HepG2 (cell line): ENCODE measurements around the gene KDM1B. TPM values are rescaled to one million over a fixed set of nuclear protein-coding genes. Genes with fewer than 3 reads are reported as not detected.

Experiments
- ATAC-seq: fragments of 200-7000 bp; cut with Tn5 transposase; 3 replicates; pipeline ENCODE4 v1.9.1; 2020; ENCODE audit warnings: mild to moderate bottlenecking, moderate library complexity
- BruUV-seq: library from RNA; stranded (reverse); fragments of 400-500 nt; replicated peaks from 2 replicates; lab custom pipeline; 2021; lab: Mats Ljungman, UMichigan
- CTCF ChIA-PET: fragments of 300-600 bp; formaldehyde crosslinking; extraction: SDS; loops from one replicate; lab custom pipeline; 2021; ENCODE audit warnings: low total read pairs, inconsistent platforms, low intra/inter-chr PET ratio; lab: Yijun Ruan, JAX
- POLR2A ChIA-PET: fragments of 350-600 bp; sonication (Branson Sonifier 250); formaldehyde crosslinking; loops from one replicate; lab custom pipeline; 2020; ENCODE audit warnings: antibody characterized with exemption, inconsistent platforms; lab: Yijun Ruan, JAX
- DNase-seq: peaks from one replicate; pipeline ENCODE4 v3.0.0-alpha.2; 2015; ENCODE audit warnings: low spot score
- FAIRE-seq: peaks from 3 replicates; lab custom pipeline; 2011; peaks lifted over from hg19 to GRCh38; lab: Jason Lieb, UNC
- H2AFZ ChIP-seq: one replicate; pipeline ENCODE4 v1.6.1; 2011; ENCODE audit warnings: low read length, inconsistent platforms
- H3K27ac ChIP-seq: fragments of 300-600 bp; 3 replicates; pipeline ENCODE4 v1.8.0; 2011; ENCODE audit warnings: mixed run types, mild to moderate bottlenecking, mixed read lengths, low read length, inconsistent platforms; ENCODE audit not compliant: insufficient read depth; ENCODE audit errors: extremely low read length
- H3K27me3 ChIP-seq, 2 experiments: fragments of 200-600 bp in 1 of 2; 2 replicates in 1 of 2; 3 replicates in 1 of 2; pipeline versions ENCODE4 v1.6.0 to v1.8.0; 2011; ENCODE audit warnings: low read length in 2 of 2, mild to moderate bottlenecking in 2 of 2, moderate library complexity in 2 of 2, inconsistent platforms in 1 of 2; ENCODE audit not compliant: insufficient read depth in 2 of 2, control insufficient read depth in 1 of 2
- H3K36me3 ChIP-seq, 2 experiments: fragments of 200-600 bp in 1 of 2; replicated peaks in 1 of 2; 2 replicates in 1 of 2; 3 replicates in 1 of 2; pipeline versions ENCODE4 v1.5.1 to v1.8.0; 2011; ENCODE audit warnings: low read length in 2 of 2, inconsistent platforms in 1 of 2; ENCODE audit not compliant: insufficient read depth in 2 of 2, control insufficient read depth in 1 of 2
- H3K4me1 ChIP-seq: 2 replicates; pipeline ENCODE4 v1.5.1; 2012; ENCODE audit warnings: low read length, inconsistent platforms; ENCODE audit not compliant: insufficient read depth
- H3K4me2 ChIP-seq: 2 replicates; pipeline ENCODE4 v1.6.0; 2011; ENCODE audit warnings: low read depth, low read length, inconsistent platforms
- H3K4me3 ChIP-seq, 3 experiments: fragments of 200-600 bp in 1 of 3; sonication (generic), shearing (Covaris generic) in 1 of 3; replicated peaks in 1 of 3; 2 replicates each; pipeline ENCODE4 v1.5.1; 2011 to 2016; ENCODE audit warnings: low read length in 3 of 3, inconsistent platforms in 2 of 3, low read depth in 2 of 3, mild to moderate bottlenecking in 2 of 3, control low read depth in 1 of 3, mixed read lengths in 1 of 3; ENCODE audit not compliant: insufficient read depth in 1 of 3
- H3K79me2 ChIP-seq: one replicate; pipeline ENCODE4 v1.6.1; 2011; ENCODE audit warnings: low read length, inconsistent platforms; ENCODE audit not compliant: insufficient read depth
- H3K9ac ChIP-seq: 2 replicates; pipeline ENCODE4 v1.6.0; 2011; ENCODE audit warnings: mild to moderate bottlenecking, low read depth, low read length, inconsistent platforms; ENCODE audit not compliant: insufficient read depth
- H3K9me3 ChIP-seq: 2 replicates; pipeline ENCODE4 v1.5.1; 2012; ENCODE audit warnings: mild to moderate bottlenecking, low read length
- H4K20me1 ChIP-seq: 2 replicates; pipeline ENCODE4 v1.6.0; 2011; ENCODE audit warnings: inconsistent platforms, mild to moderate bottlenecking, low read length, moderate library complexity; ENCODE audit not compliant: insufficient read depth
- ADNP ChIP-seq: sonication (generic); formaldehyde crosslinking; IDR thresholded peaks from 2 replicates; pipeline ENCODE4 v1.4.0; 2020; ENCODE audit warnings: missing genetic modification reagents
- CBX1 ChIP-seq: IDR thresholded peaks from one replicate; pipeline ENCODE4 v1.6.1; 2016; ENCODE audit warnings: antibody characterized with exemption, low read depth
- KDM5B ChIP-seq: sonication (generic); formaldehyde crosslinking; IDR thresholded peaks from 2 replicates; pipeline ENCODE4 v1.4.0; 2020; ENCODE audit warnings: missing genetic modification reagents, mild to moderate bottlenecking, borderline replicate concordance
- MAZ ChIP-seq, 2 experiments: sonication (generic) in 1 of 2; formaldehyde crosslinking in 1 of 2; IDR thresholded peaks; 2 replicates each; pipeline versions ENCODE4 v1.5.0 to v1.6.1; 2012 to 2020; ENCODE audit warnings: low read depth in 2 of 2, mild to moderate bottlenecking in 2 of 2, borderline replicate concordance in 1 of 2, improper control_type of control experiment in 1 of 2, low read length in 1 of 2, missing genetic modification reagents in 1 of 2, moderate library complexity in 1 of 2
- RXRA ChIP-seq: sonication (generic); formaldehyde crosslinking; IDR thresholded peaks from 2 replicates; pipeline ENCODE4 v1.5.1; 2020; ENCODE audit warnings: missing genetic modification reagents
- TBL1XR1 ChIP-seq: fragments of 150-350 bp; IDR thresholded peaks from 2 replicates; pipeline ENCODE4 v1.6.1; 2014; ENCODE audit warnings: borderline replicate concordance, low read length; ENCODE audit not compliant: partially characterized antibody
- ZNF337 ChIP-seq: sonication (generic); formaldehyde crosslinking; IDR thresholded peaks from 2 replicates; pipeline ENCODE4 v1.5.1; 2020; ENCODE audit warnings: missing genetic modification reagents, low read depth, mild to moderate bottlenecking, borderline replicate concordance
- ZNF546 ChIP-seq: sonication (generic); formaldehyde crosslinking; conservative IDR thresholded peaks from 2 replicates; pipeline ENCODE4 v1.8.1; 2023; ENCODE audit warnings: mild to moderate bottlenecking, missing genetic modification reagents
- WGBS: methylation state at CpG from one replicate; pipeline ENCODE4 v1.1.6; 2017; ENCODE audit warnings: low lambda C conversion rate; 5-methylcytosine and 5-hydroxymethylcytosine counted together
- in situ Hi-C: cut with HindIII; loops from 2 replicates; pipeline ENCODE4 v1.10.0; 2017; ENCODE audit warnings: low pct_unique_long_range_greater_than_20kb; ENCODE audit not compliant: extremely low pct_ligation_motif_present
- intact Hi-C: fragments of 100-400 bp; cut with micrococcal nuclease; formaldehyde crosslinking; loops from one replicate; pipeline ENCODE4 v1.10.0; 2022; ENCODE audit not compliant: unreplicated experiment
- polyA plus RNA-seq, 8 experiments: library from polyadenylated mRNA; depleted of rRNA in 3 of 8; stranded (reverse) in 7 of 8; unstranded in 1 of 8; fragments of >200 nt; fragmentation: Illumina TruSeq in 4 of 8; extraction: Trizol in 4 of 8; gene quantifications; 2 replicates each; pipeline versions ENCODE4 v1.2.1 to v1.2.3, GENCODE V29; 2011 to 2016; ENCODE audit warnings: low read depth in 4 of 8, missing spikeins in 1 of 8, mixed read lengths in 1 of 8; ENCODE audit not compliant: insufficient read depth in 1 of 8
- total RNA-seq, 5 experiments: library from RNA; depleted of rRNA; stranded (reverse); fragments of >200 nt; fragmentation: Illumina TruSeq; extraction: Trizol; gene quantifications; 2 replicates each; pipeline ENCODE4 v1.2.3, GENCODE V29; 2016; ENCODE audit warnings: low read depth in 1 of 5
- TF ChIP-seq, protein P1 (sequence below): sonication (generic); formaldehyde crosslinking; IDR thresholded peaks from 2 replicates; pipeline ENCODE4 v1.5.0; 2020; ENCODE audit warnings: missing genetic modification reagents, mild to moderate bottlenecking, borderline replicate concordance
- TF ChIP-seq, protein P2 (sequence below): sonication (generic); formaldehyde crosslinking; IDR thresholded peaks from 2 replicates; pipeline ENCODE4 v1.5.1; 2020; ENCODE audit warnings: missing genetic modification reagents, mild to moderate bottlenecking, borderline replicate concordance
- TF ChIP-seq, protein P3 (sequence below): sonication (generic); formaldehyde crosslinking; IDR thresholded peaks from 2 replicates; pipeline ENCODE4 v1.5.1; 2020; ENCODE audit warnings: mild to moderate bottlenecking, missing genetic modification reagents, moderate library complexity

Gene KDM1B
- total and polyA plus RNA-seq, 2 of the 13 experiments (the other 11 are each of a cell fraction or from before 2014, with no cell fraction given): 9.8 to 13.2 TPM

DNA sequence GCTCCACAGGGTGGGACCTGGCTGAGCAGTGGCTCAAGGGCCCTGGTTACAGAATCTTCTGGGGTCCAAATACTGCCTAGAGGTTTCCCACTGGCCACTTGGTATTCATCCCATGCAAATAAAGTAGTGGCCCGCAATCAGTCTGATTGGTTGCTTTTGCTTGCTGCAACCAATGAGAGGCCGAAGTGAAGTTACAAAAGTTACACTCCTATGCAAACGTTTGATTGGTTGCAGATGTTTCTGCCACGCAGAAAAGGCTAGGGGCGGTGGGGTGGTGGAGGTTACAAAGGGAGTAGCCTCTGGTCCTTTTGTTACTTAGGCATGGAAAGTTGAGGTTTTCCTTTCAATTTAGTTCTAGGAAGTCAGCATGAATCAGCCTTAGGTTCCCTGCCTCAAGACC lies 29.1 kb upstream of the KDM1B start (continued):
- TF ChIP-seq, protein P1, sequence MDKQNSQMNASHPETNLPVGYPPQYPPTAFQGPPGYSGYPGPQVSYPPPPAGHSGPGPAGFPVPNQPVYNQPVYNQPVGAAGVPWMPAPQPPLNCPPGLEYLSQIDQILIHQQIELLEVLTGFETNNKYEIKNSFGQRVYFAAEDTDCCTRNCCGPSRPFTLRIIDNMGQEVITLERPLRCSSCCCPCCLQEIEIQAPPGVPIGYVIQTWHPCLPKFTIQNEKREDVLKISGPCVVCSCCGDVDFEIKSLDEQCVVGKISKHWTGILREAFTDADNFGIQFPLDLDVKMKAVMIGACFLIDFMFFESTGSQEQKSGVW (CRISPR knock-in tag): no peak

DNA sequence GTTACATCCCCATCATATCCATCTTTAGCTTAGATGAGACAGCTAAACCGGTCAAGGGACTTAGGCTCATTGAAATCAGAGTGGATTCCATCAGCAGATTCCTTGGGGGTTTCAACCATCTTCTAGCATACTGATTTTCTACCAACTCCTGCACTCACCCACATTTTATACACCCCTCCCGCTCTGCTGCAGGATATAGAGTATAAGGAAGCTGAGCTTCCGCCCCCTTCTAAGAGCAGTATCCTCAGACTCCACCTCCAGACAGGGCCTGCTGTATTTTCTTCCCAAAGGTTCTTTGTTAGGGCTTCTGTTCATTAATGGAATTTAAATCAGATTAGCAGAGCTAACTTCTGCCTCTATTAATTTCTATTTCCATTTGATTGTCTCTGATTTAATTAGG lies 22.9 kb upstream of the KDM1B start:
- no TSS peak for BruUV-seq
- H3K27me3 ChIP-seq: no peaks in the 10 kb centered on the region
- H4K20me1 ChIP-seq: no peaks in the 10 kb centered on the region
- H3K9ac ChIP-seq: no peak overlapping the region
- CTCF ChIA-PET: no interaction called here
- H3K79me2 ChIP-seq: no peaks in the 10 kb centered on the region
- no peak overlapping the region for H3K27ac ChIP-seq
- intact Hi-C loops (no loop called here), in situ Hi-C loops (no loop called here)
- ATAC-seq (no peak), DNase-seq (no peak), FAIRE-seq (no peak)
- WGBS: 99% methylated on average over 3 of the region's 3 CpGs
- no peak overlapping the region for H3K4me2 ChIP-seq
- H3K4me3 ChIP-seq: no peak overlapping the region
- POLR2A ChIA-PET: no interaction called here
- no peaks in the 10 kb centered on the region for H3K4me1 ChIP-seq
- H3K36me3 ChIP-seq: peaks cover 1 to 17% of the 10 kb centered on the region in 2 experiments; a peak in 2 of 5 replicates
- H3K9me3 ChIP-seq: no peaks in the 10 kb centered on the region
- no peak overlapping the region for H2AFZ ChIP-seq
- no peak for TF ChIP-seq ZNF546
- TF ChIP-seq ZNF337 (CRISPR knock-in tag): no peak
- TF ChIP-seq CBX1: no peak
- no peak for TF ChIP-seq TBL1XR1
- TF ChIP-seq KDM5B: no peak

DNA sequence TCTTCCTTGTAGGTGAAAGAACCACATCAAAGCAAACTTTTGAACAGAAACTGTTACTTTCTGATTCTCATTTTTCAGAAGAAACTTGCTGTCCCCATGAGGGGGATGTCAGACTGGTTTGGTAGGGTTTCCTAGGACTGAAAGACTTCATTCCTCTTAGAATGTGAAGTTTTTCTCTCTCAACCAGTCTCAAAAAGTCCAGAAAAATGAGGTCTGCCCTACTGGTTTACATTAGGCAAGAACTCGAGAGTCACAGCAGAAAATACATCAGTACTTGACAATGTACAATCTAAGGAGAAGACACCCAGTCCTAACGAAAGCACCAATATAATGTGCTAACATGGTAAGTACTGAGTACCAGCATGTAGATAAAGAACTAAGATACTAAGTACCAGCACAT lies 20.1 kb upstream of the KDM1B start:
- no peaks in the 10 kb centered on the region for H3K27me3 ChIP-seq
- CTCF ChIA-PET: no interaction called here
- FAIRE-seq (no peak), DNase-seq (no peak), ATAC-seq (no peak)
- BruUV-seq: no TSS peak
- H3K4me2 ChIP-seq: no peak overlapping the region
- H3K36me3 ChIP-seq: peaks cover 4 to 27% of the 10 kb centered on the region in 2 experiments; a peak in 3 of 5 replicates
- 88% methylated on average over 2 of the region's 2 CpGs for WGBS
- intact Hi-C loops (no loop called here), in situ Hi-C loops (no loop called here)
- H3K4me3 ChIP-seq: no peak overlapping the region
- no peaks in the 10 kb centered on the region for H4K20me1 ChIP-seq
- no peak overlapping the region for H3K9ac ChIP-seq
- H2AFZ ChIP-seq: no peak overlapping the region
- no peak overlapping the region for H3K27ac ChIP-seq
- H3K79me2 ChIP-seq: no peaks in the 10 kb centered on the region
- POLR2A ChIA-PET: no interaction called here
- no peaks in the 10 kb centered on the region for H3K9me3 ChIP-seq
- no peaks in the 10 kb centered on the region for H3K4me1 ChIP-seq
- no peak for TF ChIP-seq ADNP
- TF ChIP-seq RXRA (CRISPR knock-in tag): no peak
- no peak for TF ChIP-seq MAZ (IDR thresholded peaks at IDR 0.05; ENCODE audit: borderline replicate concordance, low read depth, low read length)
- no peak for TF ChIP-seq MAZ (CRISPR knock-in tag; IDR thresholded peaks at IDR 0.05; ENCODE audit: low read depth)
- TF ChIP-seq, protein P2, sequence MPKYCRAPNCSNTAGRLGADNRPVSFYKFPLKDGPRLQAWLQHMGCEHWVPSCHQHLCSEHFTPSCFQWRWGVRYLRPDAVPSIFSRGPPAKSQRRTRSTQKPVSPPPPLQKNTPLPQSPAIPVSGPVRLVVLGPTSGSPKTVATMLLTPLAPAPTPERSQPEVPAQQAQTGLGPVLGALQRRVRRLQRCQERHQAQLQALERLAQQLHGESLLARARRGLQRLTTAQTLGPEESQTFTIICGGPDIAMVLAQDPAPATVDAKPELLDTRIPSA: no peak
- TF ChIP-seq, protein P3, sequence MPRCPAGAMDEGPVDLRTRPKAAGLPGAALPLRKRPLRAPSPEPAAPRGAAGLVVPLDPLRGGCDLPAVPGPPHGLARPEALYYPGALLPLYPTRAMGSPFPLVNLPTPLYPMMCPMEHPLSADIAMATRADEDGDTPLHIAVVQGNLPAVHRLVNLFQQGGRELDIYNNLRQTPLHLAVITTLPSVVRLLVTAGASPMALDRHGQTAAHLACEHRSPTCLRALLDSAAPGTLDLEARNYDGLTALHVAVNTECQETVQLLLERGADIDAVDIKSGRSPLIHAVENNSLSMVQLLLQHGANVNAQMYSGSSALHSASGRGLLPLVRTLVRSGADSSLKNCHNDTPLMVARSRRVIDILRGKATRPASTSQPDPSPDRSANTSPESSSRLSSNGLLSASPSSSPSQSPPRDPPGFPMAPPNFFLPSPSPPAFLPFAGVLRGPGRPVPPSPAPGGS: no peak
